HuH-7 (cell line): ENCODE data around the gene PREX1.

Experiments used
- DNase-seq: peaks from one replicate; pipeline ENCODE4 v3.0.0; 2011; ENCODE audit warnings: low spot score

PREX1 gene

DNA sequence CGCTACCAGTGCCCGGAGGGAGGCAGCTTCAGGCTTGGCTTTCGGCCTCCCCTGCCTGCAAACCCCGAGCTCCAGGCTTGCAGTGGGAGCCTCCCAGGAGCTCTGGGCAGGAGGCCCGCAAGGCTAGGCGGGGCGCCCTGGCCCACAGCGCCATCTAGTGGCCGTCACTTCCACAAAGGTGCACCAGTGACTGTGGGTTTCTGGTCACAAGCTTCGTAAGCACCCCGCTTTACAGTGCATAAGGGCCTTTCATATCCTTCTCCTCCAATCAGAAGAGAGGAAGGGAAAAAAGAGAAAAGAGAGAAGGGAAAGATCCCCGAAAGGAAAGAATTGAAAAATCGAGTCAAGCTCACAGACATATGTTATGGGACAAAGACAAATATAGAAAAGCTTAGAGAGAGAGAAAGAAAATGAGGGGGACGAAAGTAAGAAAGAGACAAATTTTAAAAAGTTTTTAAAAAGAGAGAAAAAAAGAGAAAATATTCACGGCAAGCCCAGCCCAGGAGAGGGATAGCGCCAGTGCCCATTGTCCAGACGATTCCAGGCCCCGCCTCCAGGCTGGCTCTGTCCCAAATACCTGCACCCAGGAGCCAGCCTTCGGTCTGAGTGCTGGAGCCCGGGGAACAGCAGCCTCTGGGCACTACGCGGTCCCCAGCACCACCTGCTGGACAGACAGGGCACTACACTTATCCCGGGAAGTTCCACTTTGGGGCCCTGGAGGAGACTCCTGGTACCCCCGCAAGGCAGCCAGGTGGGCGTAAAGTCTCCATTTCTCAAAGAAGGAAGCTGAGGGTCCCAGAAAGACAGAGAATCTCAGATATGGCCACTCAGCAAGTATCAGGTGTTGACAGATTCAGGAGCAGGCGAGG is 207.1 kb downstream of the PREX1 start:
- DNase-seq = peak; percentile 97

DNA sequence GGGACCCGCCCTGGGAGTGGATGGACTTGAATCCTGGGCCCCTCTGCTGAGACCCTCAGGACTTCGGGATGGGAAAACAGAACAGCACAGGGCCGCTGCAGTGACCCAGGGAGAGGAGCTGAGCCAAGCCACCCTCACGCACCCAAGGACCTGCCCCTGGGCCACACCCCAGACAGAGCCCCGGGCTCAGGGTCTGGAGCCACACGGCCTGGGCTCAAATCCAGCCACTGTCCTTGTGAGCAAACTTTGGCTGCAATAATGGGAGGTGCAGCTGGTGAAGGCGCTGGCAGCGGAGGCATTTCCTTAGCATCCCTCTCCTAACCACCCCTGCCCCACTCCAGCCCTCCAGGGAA is 207.7 kb downstream of the PREX1 start:
- DNase-seq = no peak

DNA sequence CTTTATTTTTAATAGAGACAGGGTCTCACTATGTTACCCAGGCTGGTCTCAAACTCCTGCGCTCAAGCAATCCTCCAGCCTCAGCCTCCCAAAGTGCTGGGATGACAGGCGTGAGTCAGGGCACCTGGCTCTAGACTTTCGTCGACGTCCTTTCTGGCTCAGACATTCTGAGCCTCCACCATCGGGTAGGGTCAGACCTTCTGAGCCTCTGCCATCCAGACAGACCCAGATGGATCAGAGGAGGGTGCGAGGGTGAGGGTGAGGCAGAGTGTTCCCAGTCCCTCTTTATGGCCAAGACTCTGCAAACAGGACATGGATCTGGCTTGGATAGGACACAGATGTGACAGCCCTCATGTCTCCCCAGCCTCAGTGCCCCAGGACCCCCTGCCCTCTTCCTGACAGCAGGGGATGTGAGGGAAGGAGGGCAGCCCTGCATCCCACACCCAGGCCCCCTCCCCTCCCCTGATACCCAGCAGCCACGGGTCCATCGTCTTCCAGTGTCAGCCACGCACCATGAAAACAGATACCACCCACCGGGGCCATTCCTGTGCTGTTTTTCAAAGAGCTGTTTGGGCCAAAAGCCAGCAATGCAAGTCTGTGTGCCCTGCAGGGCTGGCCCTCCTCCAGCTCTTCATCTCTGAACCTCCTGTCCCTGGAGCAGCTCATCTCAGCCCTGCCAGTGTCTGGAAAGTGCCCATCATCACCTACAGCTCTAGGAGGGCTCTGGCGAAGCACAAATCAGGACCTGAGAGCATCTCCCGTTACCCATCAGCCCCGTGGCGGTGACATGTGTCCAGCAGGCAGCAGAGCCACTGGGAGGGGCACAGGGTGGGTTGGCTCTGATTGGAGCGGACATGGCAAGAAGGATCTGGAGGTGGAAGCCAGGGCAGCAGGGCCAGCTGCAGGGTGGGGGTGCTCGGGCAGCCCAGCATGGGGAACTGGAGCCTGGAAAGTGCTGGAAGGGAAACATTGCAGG is 208.4 kb downstream of the PREX1 start:
- no peak for DNase-seq

GRCh38 chr20:48618631-48619030 is 209.2 kb downstream of the PREX1 start:
- DNase-seq = no peak

GRCh38 chr20:48618052-48618451 is 209.7 kb downstream of the PREX1 start:
- no peak for DNase-seq

GRCh38 chr20:48617481-48617880 is 210.3 kb downstream of the PREX1 start:
- no peak for DNase-seq

GRCh38 chr20:48616481-48616880 is 211.3 kb downstream of the PREX1 start:
- DNase-seq = no peak

DNA sequence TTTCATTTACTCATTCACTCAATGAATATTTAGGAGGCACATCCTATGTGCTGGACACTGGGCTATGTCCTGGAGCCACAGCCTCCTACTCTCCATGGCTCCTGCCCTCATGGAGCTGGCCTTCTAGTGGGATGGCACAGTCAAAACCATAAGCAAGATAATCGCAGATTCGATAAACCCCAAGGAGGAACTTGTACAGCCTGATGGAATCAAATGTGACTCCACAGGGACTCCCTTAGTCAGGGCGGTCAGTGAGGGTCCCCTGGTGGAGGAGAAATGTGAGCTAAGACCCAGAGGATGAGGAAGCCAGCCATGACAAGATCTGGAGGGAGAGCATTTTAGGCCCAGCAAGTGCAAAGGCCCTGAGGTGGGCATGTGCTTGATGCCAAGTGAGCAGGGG is 211.9 kb downstream of the PREX1 start:
- DNase-seq = no peak

DNA sequence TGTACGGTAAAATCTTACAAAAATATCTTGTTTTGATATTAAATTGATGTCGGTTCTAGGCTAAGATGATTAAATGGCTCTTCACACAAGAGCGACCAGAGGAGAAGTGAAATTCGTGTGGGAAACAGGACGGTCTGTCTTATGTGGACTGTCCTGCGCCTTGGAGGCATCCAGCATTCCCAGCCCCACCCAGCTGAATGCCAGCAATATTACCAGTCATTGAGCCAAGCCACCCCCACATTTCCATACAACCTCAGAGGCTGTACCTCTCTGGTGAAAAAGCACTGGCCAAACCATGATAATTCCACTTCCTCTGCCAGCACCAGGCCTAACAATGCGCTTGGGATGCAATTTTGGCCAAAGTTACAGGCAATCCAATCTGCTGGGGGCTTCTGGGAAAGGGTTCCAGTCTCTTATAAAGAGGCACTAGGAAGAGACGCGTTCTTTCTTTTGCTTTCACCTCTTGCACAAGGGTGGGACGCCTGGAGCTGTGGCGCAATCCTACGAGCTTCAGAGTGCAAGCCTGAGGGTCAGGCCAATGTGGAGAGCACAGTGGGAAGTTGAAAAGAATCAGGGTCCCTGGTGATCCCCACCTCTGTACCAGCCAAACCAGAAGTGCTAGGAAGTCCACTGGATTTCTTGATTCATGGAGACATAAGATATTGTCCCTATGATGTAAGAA is 213.1 kb downstream of the PREX1 start:
- DNase-seq = no peak

DNA sequence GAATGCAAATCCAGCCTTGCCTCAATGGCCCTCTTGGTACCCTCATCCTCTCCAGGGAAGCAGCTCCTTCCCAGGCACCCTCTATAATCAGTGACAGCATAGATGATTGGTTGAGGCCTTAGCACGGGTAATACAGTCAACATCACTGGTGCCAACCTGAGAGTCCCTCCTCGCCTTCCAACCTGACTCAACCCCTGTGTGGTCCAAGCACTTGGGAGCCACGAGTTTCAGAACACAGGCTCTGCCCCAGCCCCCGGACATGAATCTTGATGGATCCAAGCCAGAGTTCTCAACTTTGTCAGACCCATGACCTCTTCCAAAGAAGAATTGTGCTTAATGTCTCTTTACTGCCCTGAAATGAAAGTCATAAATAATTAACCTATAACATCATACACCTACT is 213.9 kb downstream of the PREX1 start:
- no peak for DNase-seq

GRCh38 chr20:48612335-48612734 is 215.5 kb downstream of the PREX1 start:
- no peak for DNase-seq

- DNase-seq = no peak
These were observed 216.8 kb downstream of the PREX1 start for GRCh38 chr20:48610996-48611395.

DNA sequence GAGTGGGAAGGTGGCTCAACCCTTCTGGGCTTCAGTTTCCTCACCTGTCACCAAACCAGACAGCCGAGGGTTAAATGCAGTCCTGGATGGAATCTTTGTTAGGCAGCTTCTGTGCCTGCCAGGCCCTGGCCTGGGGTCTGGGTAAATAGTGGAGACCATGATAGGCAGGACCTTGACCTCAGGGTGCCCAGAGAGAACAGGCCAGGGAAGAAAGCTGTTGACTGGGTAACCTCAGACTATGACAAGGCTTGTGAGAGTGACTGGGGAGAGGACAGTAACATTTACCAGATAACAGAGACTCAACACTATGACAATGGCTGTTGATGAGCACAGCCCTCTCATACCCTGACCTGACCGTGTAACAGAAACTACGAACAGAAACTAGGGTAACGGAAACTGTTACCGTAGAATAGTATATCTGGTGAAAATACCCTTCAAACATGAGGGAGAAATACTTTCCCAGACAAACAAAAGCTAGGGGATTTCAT is 218.3 kb downstream of the PREX1 start:
- DNase-seq = no peak

DNA sequence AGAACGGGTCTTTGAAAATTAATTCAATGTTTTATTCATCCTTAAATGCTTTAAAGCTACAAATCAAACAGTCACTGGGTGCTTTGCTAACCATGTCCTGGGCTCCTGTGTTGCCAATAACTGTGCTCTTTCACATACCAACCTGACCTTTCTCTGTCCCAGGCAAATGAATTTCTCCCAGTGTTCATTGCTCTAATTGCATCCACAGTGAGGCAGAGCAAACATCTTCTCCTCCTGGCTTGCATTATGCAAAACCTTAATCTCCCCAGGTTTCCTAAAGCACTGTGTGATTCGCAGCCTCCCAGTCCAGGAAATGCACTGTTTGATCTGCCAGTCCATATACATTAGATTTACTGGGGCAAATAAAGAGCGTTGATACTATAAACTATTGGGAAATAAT is 219.0 kb downstream of the PREX1 start:
- no peak for DNase-seq

- DNase-seq = no peak
These were observed 220.3 kb downstream of the PREX1 start for GRCh38 chr20:48607544-48607865.

- no peak for DNase-seq
These were observed 220.8 kb downstream of the PREX1 start for GRCh38 chr20:48606841-48607543.

DNA sequence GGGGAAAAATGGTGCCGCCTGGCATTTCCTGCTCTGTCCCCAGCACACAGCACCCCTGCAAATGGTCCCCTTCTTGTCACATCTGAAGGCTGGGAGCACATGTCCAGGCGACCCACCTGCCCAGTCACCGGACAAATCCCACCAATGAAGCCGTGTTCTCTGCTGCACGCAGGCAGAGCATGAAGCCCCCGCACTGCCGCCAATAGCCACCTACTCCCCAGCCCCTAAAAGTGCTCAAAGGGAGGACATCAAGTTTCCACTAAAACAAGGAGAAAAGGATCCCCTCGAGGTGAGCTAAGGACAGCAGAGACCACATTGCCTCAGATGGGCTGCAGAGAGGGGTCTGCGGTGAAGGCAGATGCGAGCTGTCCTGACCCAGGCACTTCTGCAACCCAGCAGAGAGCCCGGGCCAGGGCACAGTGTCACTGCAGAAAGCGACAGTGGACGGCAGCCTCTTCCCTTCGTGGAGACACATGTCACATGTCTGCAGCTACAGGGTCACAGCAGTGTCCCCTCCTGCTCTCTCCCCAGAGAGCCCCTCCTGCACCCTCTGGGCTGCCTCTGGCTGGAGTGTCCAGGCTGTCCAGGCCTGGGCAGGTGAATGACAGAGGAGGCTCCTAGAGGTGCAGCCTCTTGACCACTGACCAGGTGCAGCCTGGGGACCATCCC is 221.5 kb downstream of the PREX1 start:
- no peak for DNase-seq

- no peak for DNase-seq
These were observed 222.2 kb downstream of the PREX1 start for GRCh38 chr20:48605364-48606171.

- no peak for DNase-seq
These were observed 222.9 kb downstream of the PREX1 start for GRCh38 chr20:48604936-48605335.

- DNase-seq = no peak
These were observed 223.4 kb downstream of the PREX1 start for GRCh38 chr20:48604426-48604825.
